Prostate gland (tissue), 2 donors: ENCODE measurements around the gene MBOAT7. TPM values are rescaled to one million over a fixed set of nuclear protein-coding genes. Genes with fewer than 3 reads are reported as not detected.
A peak's percentile ranks its signal among the peaks of the same experiment; 100 is the strongest.

Experiments
- DNase-seq: peaks from one replicate; pipeline ENCODE4 v3.0.0-alpha.2; 2019; ENCODE audit warnings: low spot score
- H3K27ac ChIP-seq, 2 donors: fragments of 200-600 bp; sonication (generic); 2 replicates each; pipeline ENCODE4 v1.5.1; 2017 to 2019
- H3K27me3 ChIP-seq: fragments of 200-600 bp; sonication (generic); replicated peaks from 2 replicates; pipeline ENCODE4 v1.5.1; 2019; ENCODE audit not compliant: insufficient read depth
- H3K36me3 ChIP-seq, 2 donors: fragments of 200-600 bp; sonication (generic); 1 replicate in 1 of 2; 2 replicates in 1 of 2; pipeline versions ENCODE4 v1.5.1 to v1.8.1; 2017 to 2019
- H3K4me1 ChIP-seq: fragments of 200-600 bp; sonication (generic); replicated peaks from 2 replicates; pipeline ENCODE4 v1.5.1; 2019
- H3K4me3 ChIP-seq, 2 donors: fragments of 200-600 bp; sonication (generic); 2 replicates each; pipeline ENCODE4 v1.5.1; 2017 to 2019
- H3K9me3 ChIP-seq: fragments of 200-600 bp; sonication (generic); 2 replicates; pipeline ENCODE4 v1.5.1; 2017
- CTCF ChIP-seq, 4 experiments: fragments of 200-600 bp in 2 of 4; fragments of 450-650 bp in 2 of 4; sonication (generic) in 2 of 4; IDR thresholded peaks; 1 replicate in 3 of 4; 2 replicates in 1 of 4; pipeline ENCODE4 v1.5.1; 2016 to 2019; ENCODE audit warnings: antibody characterized with exemption in 4 of 4, mild to moderate bottlenecking in 2 of 4, moderate library complexity in 2 of 4
- POLR2A ChIP-seq: fragments of 450-650 bp; IDR thresholded peaks from one replicate; pipeline ENCODE4 v1.6.1; 2016; ENCODE audit warnings: antibody characterized with exemption, mild to moderate bottlenecking
- POLR2AphosphoS5 ChIP-seq: sonication (generic); formaldehyde crosslinking; IDR thresholded peaks from one replicate; pipeline ENCODE4 v1.6.1; 2017; ENCODE audit warnings: antibody characterized with exemption
- WGBS: methylation state at CpG from one replicate; pipeline ENCODE4 v1.1.5; 2018; 5-methylcytosine and 5-hydroxymethylcytosine counted together
- intact Hi-C: fragments of 100-400 bp; cut with DNase I; formaldehyde crosslinking; loops from one replicate; pipeline ENCODE4 v1.14.2; 2022
- total RNA-seq, 2 donors: library from RNA; depleted of rRNA; stranded (reverse); fragments of >200 nt; gene quantifications; one replicate each; pipeline ENCODE4 v1.1.0, GENCODE V29; 2016

MBOAT7 gene
- total RNA-seq, 2 donors from 2014 or later = 91.7 to 430 TPM

DNA sequence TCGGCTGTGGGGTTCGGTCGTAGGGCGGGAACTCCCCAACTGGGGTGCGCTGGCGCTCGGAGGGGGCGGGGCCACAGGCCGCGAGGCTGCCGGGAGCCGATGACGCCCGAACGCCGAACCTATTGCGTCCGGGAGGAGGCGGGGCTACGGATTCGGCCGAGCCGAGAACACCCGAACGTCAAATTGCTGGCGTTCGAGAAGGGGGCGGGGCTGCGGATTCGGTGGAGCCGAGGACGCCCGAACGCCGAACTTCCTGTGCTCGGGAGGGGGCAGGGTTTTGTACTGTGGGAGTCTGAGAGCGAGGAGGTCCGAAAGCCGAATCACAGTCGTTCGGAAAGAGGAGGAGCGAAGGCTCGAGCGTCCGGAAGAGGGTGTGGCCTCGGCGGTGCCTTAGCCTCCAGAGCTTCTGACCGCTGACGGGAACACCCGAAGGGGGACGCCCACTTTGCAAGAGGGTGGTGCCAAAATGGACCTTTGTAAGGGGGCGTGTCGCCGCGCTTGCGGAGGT, 1.2 kb upstream of the MBOAT7 start:
- H3K9me3 ChIP-seq = no peaks in the 10 kb centered on the region
- intact Hi-C loops = loop anchor here (1.0 to 2.0 kb wide), 2 partner anchors 10 to 30 kb away; partner anchors contain the start of gene RPS9
- peak overlapping the region; percentile 83 to 91 for H3K4me3 ChIP-seq
- DNase-seq = peak; percentile 100
- peak overlapping the region; percentile 96 to 98 for H3K27ac ChIP-seq
- H3K4me1 ChIP-seq = peaks cover 4% of the 10 kb centered on the region
- H3K27me3 ChIP-seq = no peaks in the 10 kb centered on the region
- TF ChIP-seq POLR2AphosphoS5 (peak; percentile 90), POLR2A (no peak)
- 0% methylated on average over 55 of the region's 56 CpGs for WGBS
- peaks cover 0 to 4% of the 10 kb centered on the region in 2 donors for H3K36me3 ChIP-seq

DNA sequence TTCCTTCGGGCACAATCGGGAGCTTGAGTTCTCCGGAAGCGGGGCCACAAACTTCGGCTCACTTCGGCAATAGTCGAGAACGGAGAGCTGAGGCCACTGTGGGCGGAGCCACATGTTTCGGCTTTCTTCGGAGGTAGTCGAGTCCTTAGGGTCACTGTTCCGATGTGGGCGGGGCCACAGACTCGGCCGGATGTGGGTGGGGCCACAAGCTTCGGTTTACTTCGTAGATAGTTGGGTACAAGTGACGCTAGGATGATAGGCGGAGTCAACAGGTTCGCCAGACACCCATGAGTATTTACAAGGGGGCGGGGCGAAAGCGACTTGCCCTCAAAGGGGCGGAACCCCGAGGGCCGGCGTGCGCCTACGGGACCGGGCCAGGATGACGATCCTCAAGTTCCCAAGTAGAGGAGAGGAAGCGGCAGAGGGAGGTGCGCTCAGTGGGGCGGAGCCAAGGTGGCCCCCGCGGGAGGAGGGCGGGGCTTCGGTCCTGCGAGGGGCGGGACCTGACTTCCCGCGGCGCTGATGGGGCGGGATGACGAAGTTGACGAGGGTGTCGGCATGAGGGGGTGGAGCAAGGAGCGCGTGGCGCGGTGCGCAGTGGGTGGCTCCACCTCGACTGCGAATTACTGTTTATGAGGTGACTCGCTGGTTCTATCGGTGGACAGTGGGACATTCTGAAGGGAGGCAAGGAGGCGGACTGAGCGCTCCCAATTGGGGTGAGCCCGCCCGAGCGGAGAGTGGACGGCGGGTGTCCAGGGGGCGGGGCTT, 539 bp upstream of the MBOAT7 start:
- peak; percentile 100 for DNase-seq
- H3K27ac ChIP-seq = peak overlapping the region; percentile 96 to 98
- no peaks in the 10 kb centered on the region for H3K27me3 ChIP-seq
- WGBS = under 1% methylated on average over 65 of the region's 65 CpGs
- intact Hi-C loops = loop anchor here (1.0 to 2.0 kb wide), 2 partner anchors 10 to 29 kb away; partner anchors contain the start of gene RPS9
- TF ChIP-seq POLR2A (no peak), CTCF (IDR thresholded peaks at IDR 0.05) (no peak), POLR2AphosphoS5 (peak; percentile 97)
- H3K4me3 ChIP-seq = peak overlapping the region; percentile 83 to 91
- H3K4me1 ChIP-seq = peaks cover 4% of the 10 kb centered on the region
- no peaks in the 10 kb centered on the region for H3K9me3 ChIP-seq
- H3K36me3 ChIP-seq = peaks cover 0 to 4% of the 10 kb centered on the region in 2 donors

- Histone ChIP-seq H3K4me3 (peak overlapping the region; percentile 58 to 80), H3K27me3 (no peaks in the 10 kb centered on the region), H3K36me3 (peaks cover 0 to 4% of the 10 kb centered on the region in 2 donors), H3K9me3 (no peaks in the 10 kb centered on the region), H3K27ac (peak overlapping the region; percentile 96 to 98), H3K4me1 (peaks cover 4% of the 10 kb centered on the region)
- peak; percentile 36 for TF ChIP-seq POLR2AphosphoS5
- TF ChIP-seq CTCF (IDR thresholded peaks at IDR 0.05) = no peak
- peak; percentile 49 for TF ChIP-seq POLR2A
- WGBS = 12% methylated on average over 12 of the region's 12 CpGs
- no peak for DNase-seq
- intact Hi-C loops = no loop called here
Measured at GRCh38 chr19:54188215-54188871, 1.0 kb downstream of the MBOAT7 start.

- DNase-seq = no peak
- no peak overlapping the region for H3K27ac ChIP-seq
- WGBS = 87% methylated on average over 11 of the region's 11 CpGs
- H3K36me3 ChIP-seq = no peaks in the 10 kb centered on the region
- peaks cover 2% of the 10 kb centered on the region for H3K4me1 ChIP-seq
- TF ChIP-seq CTCF (IDR thresholded peaks at IDR 0.05) (no peak), POLR2A (no peak), POLR2AphosphoS5 (no peak)
- H3K4me3 ChIP-seq = no peak overlapping the region
- no peaks in the 10 kb centered on the region for H3K27me3 ChIP-seq
- H3K9me3 ChIP-seq = no peaks in the 10 kb centered on the region
- intact Hi-C loops = no loop called here
Measured at GRCh38 chr19:54186934-54187381, 2.4 kb downstream of the MBOAT7 start.

DNA sequence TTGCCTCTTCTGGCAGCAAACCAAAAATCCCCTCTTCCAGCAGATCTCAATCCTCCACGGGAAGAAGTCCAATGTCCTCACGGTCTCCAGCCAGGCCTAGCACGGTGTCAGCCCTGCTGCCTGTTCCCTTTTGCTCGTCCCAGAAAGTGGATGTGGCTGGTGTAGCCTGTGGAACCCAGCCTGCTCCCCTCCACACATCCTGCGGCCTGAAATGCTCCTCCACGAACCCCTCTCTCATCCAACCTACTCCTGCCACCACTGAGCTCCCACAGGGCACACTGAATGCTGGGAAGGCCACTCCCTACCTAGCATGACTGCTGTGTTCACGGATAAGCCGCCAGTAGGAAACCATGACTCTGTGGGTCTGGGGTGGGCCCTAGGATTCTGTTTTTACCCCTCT, 3.0 kb downstream of the MBOAT7 start:
- 83% methylated on average over 8 of the region's 8 CpGs for WGBS
- H3K9me3 ChIP-seq = no peaks in the 10 kb centered on the region

More for the DNA sequence above, 3.0 kb downstream of the MBOAT7 start:
- no peak overlapping the region for H3K4me3 ChIP-seq
- H3K36me3 ChIP-seq = no peaks in the 10 kb centered on the region
- TF ChIP-seq POLR2AphosphoS5 (no peak), POLR2A (no peak)
- intact Hi-C loops = no loop called here
- H3K4me1 ChIP-seq = no peaks in the 10 kb centered on the region
- DNase-seq = no peak
- no peak overlapping the region for H3K27ac ChIP-seq
- no peaks in the 10 kb centered on the region for H3K27me3 ChIP-seq
